K562 (cell line): ENCODE measurements around the gene PKD1. TPM values are rescaled to one million over a fixed set of nuclear protein-coding genes. Genes with fewer than 3 reads are reported as not detected.

ENCODE experiments used
- BMI1 ChIP-seq: fragments of 150-350 bp; IDR thresholded peaks from 2 replicates; pipeline ENCODE4 v1.6.1; 2014; ENCODE audit warnings: low read length
- HNRNPUL1 ChIP-seq: fragments of 200-400 bp; formaldehyde crosslinking; IDR thresholded peaks from 2 replicates; pipeline ENCODE4 v1.6.1; 2017; ENCODE audit warnings: low read length
- KDM5B ChIP-seq: fragments of 200-600 bp; sonication (generic); IDR thresholded peaks from 2 replicates; pipeline ENCODE4 v1.6.1; 2012; ENCODE audit warnings: low read depth, mild to moderate bottlenecking, moderate library complexity, low read length, control low read depth, inconsistent platforms; ENCODE audit not compliant: insufficient replicate concordance
- MYBL2 ChIP-seq, 2 experiments: fragments of 450-650 bp in 1 of 2; sonication (generic) in 1 of 2; formaldehyde crosslinking in 1 of 2; IDR thresholded peaks; 2 replicates each; pipeline versions ENCODE4 v1.6.1 to v1.8.1; 2017 to 2022; ENCODE audit warnings: borderline replicate concordance in 1 of 2, inconsistent platforms in 1 of 2, low read depth in 1 of 2, mild to moderate bottlenecking in 1 of 2, missing genetic modification reagents in 1 of 2, moderate library complexity in 1 of 2
- PHF21A ChIP-seq: fragments of 450-650 bp; IDR thresholded peaks from 2 replicates; pipeline ENCODE4 v1.6.1; 2017; ENCODE audit warnings: low read depth, borderline replicate concordance
- PHF8 ChIP-seq: fragments of 200-600 bp; sonication (generic); IDR thresholded peaks from 2 replicates; pipeline ENCODE4 v1.6.1; 2012; ENCODE audit warnings: mixed run types, mild to moderate bottlenecking, inconsistent platforms, low read length, moderate library complexity, borderline replicate concordance
- RUNX1 ChIP-seq: sonication (generic); IDR thresholded peaks from 2 replicates; pipeline ENCODE4 v1.6.1; 2016; ENCODE audit warnings: antibody characterized with exemption, low read depth
- SETDB1 ChIP-seq: IDR thresholded peaks from one replicate; pipeline ENCODE4 v1.6.1; 2012; ENCODE audit warnings: low read length, control low read depth, inconsistent platforms
- TARDBP ChIP-seq: fragments of 450-650 bp; IDR thresholded peaks from 2 replicates; pipeline ENCODE4 v1.6.1; 2016
- ZBTB17 ChIP-seq: fragments of 450-650 bp; formaldehyde crosslinking; IDR thresholded peaks from 2 replicates; pipeline ENCODE4 v1.4.0; 2020; ENCODE audit warnings: mild to moderate bottlenecking
- ZNF274 ChIP-seq: IDR thresholded peaks from 2 replicates; pipeline ENCODE4 v1.6.1; 2011; ENCODE audit warnings: low read depth, mild to moderate bottlenecking, low read length, moderate library complexity, borderline replicate concordance
- polyA plus RNA-seq, 8 experiments: library from polyadenylated mRNA; depleted of rRNA in 4 of 8; stranded (reverse) in 5 of 8; unstranded in 3 of 8; fragments of >200 nt; fragmentation: Nextera tagmentation in 2 of 8; fragmentation: Illumina TruSeq in 1 of 8; extraction: Ambion mirVana in 2 of 8; extraction: Trizol in 1 of 8; gene quantifications; 2 replicates each; pipeline versions ENCODE4 v1.2.1 to v1.2.3, GENCODE V29; 2011 to 2014; ENCODE audit warnings: inconsistent platforms in 1 of 8, missing spikeins in 1 of 8
- total RNA-seq, 7 experiments: library from RNA; depleted of rRNA in 6 of 7; stranded (reverse); fragments of >200 nt in 6 of 7; fragmentation: Illumina TruSeq in 2 of 7; extraction: Trizol in 2 of 7; gene quantifications; 2 replicates each; pipeline versions ENCODE4 v1.2.1 to v1.2.3, GENCODE V29; 2011 to 2021; ENCODE audit warnings: low replicate concordance in 1 of 7
- TF ChIP-seq, protein P1 (sequence below): fragments of 250-450 bp; sonication (Bioruptor Pico); IDR thresholded peaks from 2 replicates; pipeline ENCODE4 v1.4.0; 2020; ENCODE audit warnings: borderline replicate concordance

Gene PKD1
- total and polyA plus RNA-seq, 9 of the 15 experiments (the other 6 are each of a cell fraction or from before 2014, with no cell fraction given), result 0.23 to 93.5 (median 12.6) TPM

GRCh38 chr16:2170080-2170479, 34.4 kb upstream of the PKD1 start (continued):
- TF ChIP-seq PHF21A (no peak), ZNF274 (no peak), PHF8 (no peak), HNRNPUL1 (no peak), TARDBP (no peak), KDM5B (no peak), RUNX1 (no peak), ZBTB17 (CRISPR knock-in tag) (no peak), SETDB1 (no peak), BMI1 (no peak), MYBL2 (IDR thresholded peaks at IDR 0.05; ENCODE audit: low read depth) (no peak), MYBL2 (CRISPR knock-in tag; IDR thresholded peaks at IDR 0.05; ENCODE audit: borderline replicate concordance) (no peak)
- TF ChIP-seq, protein P1, sequence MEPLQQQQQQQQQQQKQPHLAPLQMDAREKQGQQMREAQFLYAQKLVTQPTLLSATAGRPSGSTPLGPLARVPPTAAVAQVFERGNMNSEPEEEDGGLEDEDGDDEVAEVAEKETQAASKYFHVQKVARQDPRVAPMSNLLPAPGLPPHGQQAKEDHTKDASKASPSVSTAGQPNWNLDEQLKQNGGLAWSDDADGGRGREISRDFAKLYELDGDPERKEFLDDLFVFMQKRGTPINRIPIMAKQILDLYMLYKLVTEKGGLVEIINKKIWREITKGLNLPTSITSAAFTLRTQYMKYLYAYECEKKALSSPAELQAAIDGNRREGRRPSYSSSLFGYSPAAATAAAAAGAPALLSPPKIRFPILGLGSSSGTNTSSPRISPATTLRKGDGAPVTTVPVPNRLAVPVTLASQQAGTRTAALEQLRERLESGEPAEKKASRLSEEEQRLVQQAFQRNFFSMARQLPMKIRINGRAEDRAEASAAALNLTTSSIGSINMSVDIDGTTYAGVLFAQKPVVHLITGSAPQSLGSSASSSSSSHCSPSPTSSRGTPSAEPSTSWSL (CRISPR knock-in tag), result no peak
